H1 (cell line): ENCODE measurements around the gene TTC9. TPM values are rescaled to one million over a fixed set of nuclear protein-coding genes. Genes with fewer than 3 reads are reported as not detected.

Source experiments
- CTCF ChIA-PET: fragments of 300-600 bp; sonication (Branson Sonifier 250); formaldehyde crosslinking; loops from one replicate; lab custom pipeline; 2021; ENCODE audit not compliant: partially characterized antibody; lab: Charles Lee
- POLR2A ChIA-PET: fragments of 300-600 bp; sonication (Branson Sonifier 250); formaldehyde crosslinking; loops from one replicate; lab custom pipeline; 2021; ENCODE audit warnings: inconsistent platforms; ENCODE audit not compliant: partially characterized antibody; lab: Charles Lee
- DNase-seq, 2 experiments: peaks; one replicate each; pipeline versions ENCODE4 v3.0.0 to v3.0.0-alpha.2; 2010 to 2022; ENCODE audit warnings: low spot score in 2 of 2, low read depth in 1 of 2, mixed read lengths in 1 of 2
- FAIRE-seq: peaks from 2 replicates; lab custom pipeline; 2011; peaks lifted over from hg19 to GRCh38; lab: Jason Lieb, UNC
- H2AFZ ChIP-seq: 2 replicates; pipeline ENCODE4 v1.8.1; 2012; ENCODE audit warnings: low read length, inconsistent platforms
- H2AK5ac ChIP-seq: 2 replicates; pipeline ENCODE4 v1.6.1; 2013; ENCODE audit warnings: low read depth, low read length
- H2BK120ac ChIP-seq: replicated peaks from 2 replicates; pipeline ENCODE3; 2013; ENCODE audit warnings: low read depth, low read length, inconsistent platforms
- H2BK12ac ChIP-seq: 2 replicates; pipeline ENCODE4 v1.6.1; 2013; ENCODE audit warnings: low read depth, low read length
- H2BK15ac ChIP-seq: 2 replicates; pipeline ENCODE4 v1.6.1; 2013; ENCODE audit warnings: low read length
- H2BK20ac ChIP-seq: 2 replicates; pipeline ENCODE4 v1.6.1; 2013; ENCODE audit warnings: low read length
- H2BK5ac ChIP-seq: 2 replicates; pipeline ENCODE4 v1.6.1; 2013; ENCODE audit warnings: low read depth, low read length
- H3K14ac ChIP-seq: 2 replicates; pipeline ENCODE4 v1.6.1; 2013; ENCODE audit warnings: inconsistent platforms; ENCODE audit not compliant: insufficient read length
- H3K18ac ChIP-seq: 2 replicates; pipeline ENCODE4 v1.6.1; 2013; ENCODE audit warnings: low read length; ENCODE audit errors: extremely low read depth
- H3K23ac ChIP-seq: 2 replicates; pipeline ENCODE4 v1.6.1; 2013; ENCODE audit warnings: inconsistent platforms; ENCODE audit not compliant: insufficient read length
- H3K23me2 ChIP-seq: 2 replicates; pipeline ENCODE4 v1.6.1; 2013; ENCODE audit warnings: low read depth, low read length
- H3K27ac ChIP-seq: 2 replicates; pipeline ENCODE4 v1.6.1; 2011; ENCODE audit warnings: low read depth, low read length, inconsistent platforms
- H3K27me3 ChIP-seq, 4 experiments: replicated peaks in 1 of 4; 1 replicate in 1 of 4; 2 replicates in 3 of 4; pipeline versions ENCODE4 v1.6.1 to v1.8.1; 2011 to 2013; ENCODE audit warnings: low read length in 3 of 4, mild to moderate bottlenecking in 3 of 4, inconsistent platforms in 2 of 4, mixed read lengths in 2 of 4, moderate library complexity in 1 of 4; ENCODE audit not compliant: control insufficient read depth in 3 of 4, insufficient read depth in 3 of 4; ENCODE audit errors: extremely low read depth in 1 of 4
- H3K36me3 ChIP-seq, 4 experiments: 2 replicates each; pipeline versions ENCODE4 v1.6.1 to v1.8.1; 2011 to 2013; ENCODE audit warnings: mild to moderate bottlenecking in 4 of 4, low read length in 3 of 4, moderate library complexity in 2 of 4, control low read depth in 1 of 4, inconsistent platforms in 1 of 4; ENCODE audit not compliant: insufficient read depth in 4 of 4, control insufficient read depth in 2 of 4
- H3K4ac ChIP-seq: replicated peaks from 2 replicates; pipeline ENCODE3; 2013; ENCODE audit warnings: low read length, low read depth, mixed read lengths, inconsistent platforms; ENCODE audit not compliant: insufficient read length
- H3K4me1 ChIP-seq, 4 experiments: replicated peaks in 1 of 4; 1 replicate in 1 of 4; 2 replicates in 3 of 4; pipeline versions ENCODE4 v1.6.1 to v1.8.1; 2011 to 2013; ENCODE audit warnings: low read length in 3 of 4, inconsistent platforms in 2 of 4, mixed read lengths in 1 of 4; ENCODE audit not compliant: insufficient read depth in 4 of 4, control insufficient read depth in 3 of 4
- H3K4me2 ChIP-seq, 2 experiments: 2 replicates each; pipeline versions ENCODE4 v1.6.1 to v1.8.1; 2011 to 2013; ENCODE audit warnings: low read depth in 2 of 2, low read length in 2 of 2, control low read depth in 1 of 2, inconsistent platforms in 1 of 2, mild to moderate bottlenecking in 1 of 2; ENCODE audit not compliant: insufficient read depth in 1 of 2
- H3K4me3 ChIP-seq, 4 experiments: fragments of 200-600, 300-600 bp in 1 of 4; sonication (generic), shearing (Covaris generic), sonication (Bioruptor Twin) in 1 of 4; 2 replicates each; pipeline versions ENCODE4 v1.5.1 to v1.8.1; 2011 to 2016; ENCODE audit warnings: low read length in 4 of 4, low read depth in 3 of 4, control low read depth in 2 of 4, inconsistent platforms in 2 of 4, mild to moderate bottlenecking in 2 of 4, mixed read lengths in 1 of 4, moderate library complexity in 1 of 4; ENCODE audit not compliant: insufficient read depth in 2 of 4; ENCODE audit errors: extremely low read depth in 1 of 4
- H3K56ac ChIP-seq: replicated peaks from 2 replicates; pipeline ENCODE3; 2013; ENCODE audit warnings: low read depth, mild to moderate bottlenecking, mixed read lengths, low read length, inconsistent platforms; ENCODE audit not compliant: insufficient read length
- H3K79me1 ChIP-seq: 2 replicates; pipeline ENCODE4 v1.6.1; 2013; ENCODE audit warnings: low read depth, low read length, control low read depth
- H3K79me2 ChIP-seq, 2 experiments: 2 replicates each; pipeline versions ENCODE4 v1.6.1 to v1.8.1; 2012 to 2013; ENCODE audit warnings: low read length in 2 of 2, mild to moderate bottlenecking in 2 of 2, inconsistent platforms in 1 of 2; ENCODE audit not compliant: insufficient read depth in 2 of 2, control insufficient read depth in 1 of 2
- H3K9ac ChIP-seq, 4 experiments: replicated peaks in 1 of 4; 1 replicate in 1 of 4; 2 replicates in 3 of 4; pipeline versions ENCODE4 v1.6.1 to v1.8.1; 2011 to 2013; ENCODE audit warnings: low read depth in 3 of 4, low read length in 3 of 4, control low read depth in 2 of 4, mild to moderate bottlenecking in 2 of 4, moderate library complexity in 2 of 4, inconsistent platforms in 1 of 4; ENCODE audit errors: extremely low read depth in 1 of 4
- H3K9me3 ChIP-seq, 2 experiments: 2 replicates each; pipeline versions ENCODE4 v1.6.1 to v1.8.1; 2012 to 2013; ENCODE audit warnings: mild to moderate bottlenecking in 2 of 2, moderate library complexity in 2 of 2, control low read depth in 1 of 2, inconsistent platforms in 1 of 2, low read depth in 1 of 2, low read length in 1 of 2, mixed read lengths in 1 of 2; ENCODE audit not compliant: insufficient read depth in 2 of 2
- H4K20me1 ChIP-seq, 2 experiments: replicated peaks in 1 of 2; 2 replicates each; pipeline versions ENCODE3 to v1.8.1; 2011 to 2013; ENCODE audit warnings: inconsistent platforms in 2 of 2, low read length in 2 of 2, mild to moderate bottlenecking in 1 of 2; ENCODE audit not compliant: insufficient read depth in 2 of 2, control insufficient read depth in 1 of 2
- H4K5ac ChIP-seq: 2 replicates; pipeline ENCODE4 v1.6.1; 2013; ENCODE audit warnings: low read length, low read depth, mixed read lengths, inconsistent platforms; ENCODE audit not compliant: insufficient read length
- H4K8ac ChIP-seq: 2 replicates; pipeline ENCODE4 v1.8.0; 2013; ENCODE audit warnings: mild to moderate bottlenecking, moderate library complexity, low read length, inconsistent platforms; ENCODE audit not compliant: insufficient read depth; ENCODE audit errors: extremely low read depth
- H4K91ac ChIP-seq: replicated peaks from 2 replicates; pipeline ENCODE3; 2013; ENCODE audit warnings: low read length, mixed read lengths, inconsistent platforms; ENCODE audit not compliant: insufficient read length
- BCL11A ChIP-seq, 2 experiments: IDR thresholded peaks; one replicate each; pipeline ENCODE4 v1.6.1; 2011; ENCODE audit warnings: low read depth in 2 of 2, low read length in 2 of 2, mild to moderate bottlenecking in 2 of 2
- CTBP2 ChIP-seq: IDR thresholded peaks from 2 replicates; pipeline ENCODE4 v1.7.0; 2011; ENCODE audit warnings: borderline replicate concordance, mild to moderate bottlenecking, moderate library complexity, mixed read lengths, low read length; ENCODE audit not compliant: insufficient read depth, insufficient read length
- GABPA ChIP-seq: IDR thresholded peaks from 2 replicates; pipeline ENCODE4 v1.6.1; 2011; ENCODE audit warnings: mild to moderate bottlenecking, low read length, moderate library complexity, borderline replicate concordance; ENCODE audit not compliant: insufficient read depth
- HDAC6 ChIP-seq: IDR thresholded peaks from one replicate; pipeline ENCODE4 v1.7.1; 2012; ENCODE audit warnings: low read depth, mild to moderate bottlenecking, inconsistent platforms, low read length, moderate library complexity
- PHF8 ChIP-seq: fragments of 200-600 bp; sonication (generic); conservative IDR thresholded peaks from 2 replicates; pipeline ENCODE4 v1.7.1; 2012; ENCODE audit warnings: low read depth, mild to moderate bottlenecking, inconsistent platforms, low read length, moderate library complexity
- POLR2AphosphoS5 ChIP-seq: IDR thresholded peaks from 2 replicates; pipeline ENCODE4 v1.6.1; 2011; ENCODE audit warnings: low read depth, low read length
- RBBP5 ChIP-seq: IDR thresholded peaks from 2 replicates; pipeline ENCODE4 v1.7.1; 2012; ENCODE audit warnings: low read depth, mild to moderate bottlenecking, inconsistent platforms, low read length, moderate library complexity, borderline replicate concordance
- SAP30 ChIP-seq: fragments of 300-600 bp; sonication (generic); IDR thresholded peaks from 2 replicates; pipeline ENCODE4 v1.7.1; 2012; ENCODE audit warnings: low read length, moderate library complexity, mild to moderate bottlenecking, inconsistent platforms; ENCODE audit not compliant: insufficient read depth, insufficient replicate concordance
- SUZ12 ChIP-seq: fragments of 200-600 bp; sonication (generic); IDR thresholded peaks from 2 replicates; pipeline ENCODE4 v1.6.1; 2012; ENCODE audit warnings: mild to moderate bottlenecking, inconsistent platforms, low read length, moderate library complexity, mixed read lengths
- TCF12 ChIP-seq: IDR thresholded peaks from 2 replicates; pipeline ENCODE4 v1.6.1; 2011; ENCODE audit warnings: low read depth, mild to moderate bottlenecking, low read length
- WGBS, 2 experiments: shearing (Covaris generic) in 1 of 2; methylation state at CpG; one replicate each; pipeline versions ENCODE4 v1.1.6 to v1.1.7; 2013 to 2015; ENCODE audit warnings: low lambda C conversion rate in 2 of 2, mixed read lengths in 2 of 2, inconsistent platforms in 1 of 2, low coverage in 1 of 2, missing lambda C conversion rate in 1 of 2; ENCODE audit not compliant: insufficient replicate concordance in 2 of 2, insufficient coverage in 1 of 2, insufficient read length in 1 of 2; ENCODE audit errors: extremely low coverage in 1 of 2, missing lambda C conversion rate in 1 of 2; 5-methylcytosine and 5-hydroxymethylcytosine counted together
- polyA plus RNA-seq, 7 experiments: library from polyadenylated mRNA; depleted of rRNA in 3 of 7; stranded (reverse) in 5 of 7; unstranded in 2 of 7; fragments of >200 nt in 5 of 7; fragments of 200-250 nt in 2 of 7; gene quantifications; 1 replicate in 5 of 7; 2 replicates in 1 of 7; 4 replicates in 1 of 7; pipeline versions ENCODE4 v1.2.1 to v1.2.3, GENCODE V29; 2011 to 2013; ENCODE audit warnings: missing spikeins in 2 of 7, mixed read lengths in 2 of 7
- total RNA-seq: library from RNA; stranded (reverse); fragmentation: NEBNext Ultra II Directional; extraction: Animal tissue kit (Norgen Biotek cat#: 25700); gene quantifications from 2 replicates; pipeline ENCODE4 v1.2.1, GENCODE V29; 2021

The TTC9 gene
- total and polyA plus RNA-seq, 2 of the 8 experiments (the other 6 are each of a cell fraction or from before 2014, with no cell fraction given): 21.0 to 29.5 TPM

DNA sequence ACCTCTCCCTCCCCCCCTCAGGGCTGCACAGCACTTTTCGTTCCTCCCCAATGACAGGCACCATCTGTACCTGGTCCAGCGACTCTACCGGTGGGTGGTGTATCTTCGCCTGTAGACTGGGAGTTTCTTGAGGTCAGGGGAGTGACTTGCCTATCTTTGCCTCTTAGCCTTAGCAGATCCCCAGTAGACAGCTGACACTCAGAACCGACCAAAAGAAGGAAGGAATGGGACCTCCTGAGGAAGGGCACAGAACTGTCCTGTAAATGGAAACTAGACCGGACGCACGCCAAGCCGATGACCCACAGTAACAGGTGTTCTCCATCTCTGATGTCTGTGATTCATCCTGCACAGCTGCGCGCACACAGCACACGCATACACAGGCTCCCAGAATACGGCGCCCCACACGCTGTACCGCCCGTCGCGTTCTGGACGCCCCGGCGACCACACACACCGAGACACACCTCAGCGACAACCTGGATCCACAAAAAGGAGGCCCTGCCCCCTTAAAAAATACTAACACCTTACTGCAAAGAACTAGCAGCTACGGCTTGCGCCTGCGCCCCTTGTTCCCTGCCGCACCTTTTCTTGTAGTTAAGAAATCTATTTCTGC, 673 bp upstream of the TTC9 start:
- no peak overlapping the region for H2AK5ac ChIP-seq
- H3K14ac ChIP-seq: no peak overlapping the region
- H3K9me3 ChIP-seq: no peaks in the 10 kb centered on the region
- no peak overlapping the region for H3K27ac ChIP-seq
- peak overlapping the region; percentile 63 for H4K91ac ChIP-seq
- no peak overlapping the region for H3K23ac ChIP-seq
- H3K27me3 ChIP-seq: no peaks in the 10 kb centered on the region
- H2BK12ac ChIP-seq: peak overlapping the region; percentile 0; the same call in 1 of the 2 replicates
- peaks cover 9% of the 10 kb centered on the region for H3K79me1 ChIP-seq
- H3K79me2 ChIP-seq: peaks cover 19 to 65% of the 10 kb centered on the region in 2 experiments
- H2BK5ac ChIP-seq: peak overlapping the region; percentile 79; the same call in 1 of the 2 replicates
- peak overlapping the region; percentile 40; the same call in 1 of the 2 replicates for H2BK20ac ChIP-seq
- H3K56ac ChIP-seq: no peak overlapping the region
- peak; percentile 42 for FAIRE-seq
- no peaks in the 10 kb centered on the region for H4K20me1 ChIP-seq
- H3K36me3 ChIP-seq: peaks cover 0 to 5% (median 0%) of the 10 kb centered on the region in 4 experiments; a peak in 1 of 8 replicates
- H4K5ac ChIP-seq: no peak overlapping the region
- H3K9ac ChIP-seq: peak overlapping the region in 2 of 4 experiments; percentile 15 to 79; a peak in 4 of 7 replicates
- peak overlapping the region; percentile 75; the same call in 1 of the 2 replicates for H2AFZ ChIP-seq
- peaks cover 15% of the 10 kb centered on the region for H3K23me2 ChIP-seq
- peaks cover 11 to 21% (median 14%) of the 10 kb centered on the region in 4 experiments; a peak in 5 of 7 replicates for H3K4me1 ChIP-seq
- peak in 1 of 2 experiments; percentile 66 for DNase-seq
- whole genome bisulfite sequencing, 2 experiments: 2% methylated on average over 26 of the region's 28 CpGs; no CpG with 5 or more reads in 1 of the 2 experiments
- peak overlapping the region; percentile 52; the same call in 1 of the 2 replicates for H3K18ac ChIP-seq
- peak overlapping the region; percentile 36; the same call in 1 of the 2 replicates for H2BK15ac ChIP-seq
- H3K4me2 ChIP-seq: peak overlapping the region; percentile 93 to 94
- ChIA-PET CTCF (interaction anchor here (0.6 to 1.8 kb wide), 4 partner anchors 18 to 69 kb away, joined by 3 to 6 read pairs (median 4); no protein-coding TSS in a partner anchor), POLR2A (interaction anchor here (0.5 to 7.3 kb wide), 13 partner anchors 11 to 680 kb away, joined by 3 to 116 read pairs (median 3); partner anchors contain the start of genes MAP3K9 and SIPA1L1)
- H3K4ac ChIP-seq: peak overlapping the region; percentile 24
- peak overlapping the region; percentile 22; the same call in 1 of the 2 replicates for H4K8ac ChIP-seq
- peak overlapping the region; percentile 45 for H2BK120ac ChIP-seq
- peak overlapping the region; percentile 59 to 98 (median 78) for H3K4me3 ChIP-seq
- TF ChIP-seq RBBP5: peak; percentile 67; the same call in 1 of the 2 replicates
- no peak for TF ChIP-seq CTBP2
- TF ChIP-seq PHF8: no peak
- TF ChIP-seq HDAC6: no peak
- no peak for TF ChIP-seq SUZ12
- TF ChIP-seq POLR2AphosphoS5: no peak
- TF ChIP-seq GABPA: no peak
- no peak for TF ChIP-seq TCF12
- peak; percentile 71 for TF ChIP-seq SAP30
- no peak for TF ChIP-seq BCL11A (IDR thresholded peaks at IDR 0.05; ENCODE audit: low read depth in 2 of 2, low read length in 2 of 2)
